T-helper 2 cell treated with Interferon-gamma antibody and Interleukin-4, amounts not matched to agents 100 ng/mL and 5 ng/mL, for 36 hours (primary cell): Measurements from ENCODE around the gene ORC4. TPM values are rescaled to one million over a fixed set of nuclear protein-coding genes. Genes with fewer than 3 reads are reported as not detected.

Experiments
- intact Hi-C: fragments of 100-400 bp; cut with micrococcal nuclease; formaldehyde crosslinking; loops from one replicate; pipeline ENCODE4 v1.15.1; 2023
- total RNA-seq: library from RNA; stranded (reverse); gene quantifications from 2 replicates; pipeline ENCODE4 v1.2.3, GENCODE V29; 2022

ORC4 gene
- 29.1 and 31.3 TPM in 2 replicates for total RNA-seq

GRCh38 chr2:148020111-148021058 is at the start of gene ORC4:
Gene ORC4 (minus strand): TSS chr2:148020737. CDS start chr2:147975958, 44,779 bp downstream.
- intact Hi-C loops = loop anchor here (1.0 to 5.0 kb wide), 13 partner anchors 92 to 1567 kb away; partner anchors contain the start of gene MMADHC

GRCh38 chr2:148067801-148068200 is 47.3 kb upstream of the ORC4 start:
- intact Hi-C loops = no loop called here

- intact Hi-C loops = no loop called here
Observed at GRCh38 chr2:148065936-148066335, 45.4 kb upstream of the ORC4 start.

DNA sequence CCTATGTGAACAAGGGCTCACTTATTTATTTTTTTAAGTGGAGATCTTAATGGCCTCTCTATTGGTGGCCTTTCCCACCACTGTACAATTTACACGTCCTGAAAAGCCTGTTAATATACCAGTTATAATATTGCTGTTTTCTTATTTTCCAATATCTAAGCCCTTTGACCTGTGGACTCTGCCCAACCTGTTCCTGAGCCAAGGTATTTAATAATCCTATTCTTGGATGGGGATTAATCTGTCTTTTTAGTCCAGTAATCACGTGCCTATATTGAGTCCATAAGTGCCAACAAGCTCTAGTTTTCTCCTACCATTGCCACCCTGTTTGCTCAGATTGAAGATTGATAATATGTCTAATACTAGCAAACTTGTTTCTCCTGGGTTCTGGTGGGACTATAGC is 43.1 kb upstream of the ORC4 start:
- intact Hi-C loops = no loop called here

- intact Hi-C loops = no loop called here
Observed at GRCh38 chr2:148058641-148059040, 38.1 kb upstream of the ORC4 start.

- intact Hi-C loops = no loop called here
Observed at GRCh38 chr2:148052687-148053086, 32.1 kb upstream of the ORC4 start.

- intact Hi-C loops = no loop called here
Observed at GRCh38 chr2:148049284-148049683, 28.7 kb upstream of the ORC4 start.

- intact Hi-C loops = no loop called here
Observed at GRCh38 chr2:148048475-148049221, 28.1 kb upstream of the ORC4 start.

DNA sequence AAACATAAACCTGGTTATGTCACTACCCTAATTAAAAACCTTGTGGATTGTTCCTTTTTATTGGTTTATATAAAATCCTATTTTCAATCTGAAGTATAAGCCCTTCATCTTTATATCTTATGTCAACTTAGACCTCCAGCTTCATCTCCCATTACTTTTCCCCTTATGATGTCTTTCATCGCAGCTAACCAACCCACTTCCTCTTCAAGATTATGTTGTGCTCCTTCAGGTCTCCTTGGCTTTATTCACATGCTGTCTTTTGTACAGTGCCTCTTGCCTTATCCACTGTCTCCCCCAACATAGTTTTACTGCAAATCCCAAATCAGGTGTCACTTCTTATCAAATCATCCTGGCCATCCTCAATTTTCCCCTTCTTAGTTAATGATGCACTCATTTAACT is 26.3 kb upstream of the ORC4 start:
- intact Hi-C loops = no loop called here

DNA sequence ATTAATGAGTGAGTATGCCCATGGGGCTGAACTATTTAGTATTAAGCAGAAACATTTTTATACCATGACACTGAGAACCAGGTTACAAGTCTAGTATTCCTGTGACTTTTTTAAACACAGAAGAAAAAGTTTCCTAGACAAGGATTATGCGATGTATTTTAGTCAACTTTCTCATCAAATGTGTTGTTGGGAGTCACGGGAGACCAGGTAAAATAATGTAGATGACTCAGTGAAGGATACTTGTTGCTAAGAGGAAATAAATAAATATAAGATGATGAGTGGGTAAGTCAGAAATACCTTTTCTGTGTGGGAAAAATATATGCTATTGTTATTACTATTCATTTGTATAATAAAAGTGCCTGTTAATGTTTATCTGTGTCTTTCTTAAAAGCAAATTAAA is 23.8 kb upstream of the ORC4 start:
- intact Hi-C loops = no loop called here

DNA sequence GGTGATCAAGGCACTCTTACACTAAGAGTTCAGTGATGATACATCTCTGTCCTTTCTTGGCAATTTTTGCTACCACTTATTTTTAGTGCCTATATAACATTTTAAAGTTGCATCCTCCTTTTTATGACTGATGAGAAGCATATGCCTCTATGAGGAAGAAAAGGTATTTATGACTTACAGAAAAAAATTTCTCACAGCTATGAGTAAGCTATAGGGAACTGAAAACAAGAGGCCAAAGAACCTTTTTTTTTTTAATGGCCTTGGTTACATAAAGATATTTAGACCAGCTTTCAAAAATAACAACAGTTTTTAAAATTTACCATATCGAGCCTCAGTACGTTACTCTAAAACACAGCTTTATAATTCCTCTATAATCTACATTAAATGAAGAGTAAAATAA is 21.7 kb upstream of the ORC4 start:
- intact Hi-C loops = no loop called here

DNA sequence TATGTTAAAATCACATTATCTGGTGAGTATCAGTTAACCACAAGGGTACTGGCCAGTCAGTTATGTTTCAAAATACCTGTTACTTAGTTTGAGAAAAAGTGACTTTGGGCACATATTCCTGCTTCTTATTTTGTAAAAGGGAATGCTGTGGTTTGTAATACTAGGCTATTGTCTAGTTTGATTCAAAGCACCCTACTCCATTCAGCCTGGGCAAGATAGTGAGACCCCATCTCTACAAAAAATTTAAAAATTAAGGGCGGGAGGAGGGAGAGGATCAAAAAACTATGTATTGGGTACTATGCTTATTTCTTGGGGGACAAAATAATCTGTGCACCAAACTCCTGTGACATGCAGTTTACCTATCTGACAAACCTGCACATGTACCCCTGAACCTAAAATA is 19.2 kb upstream of the ORC4 start:
- intact Hi-C loops = no loop called here

GRCh38 chr2:148032215-148032614 is 11.7 kb upstream of the ORC4 start:
- intact Hi-C loops = no loop called here

DNA sequence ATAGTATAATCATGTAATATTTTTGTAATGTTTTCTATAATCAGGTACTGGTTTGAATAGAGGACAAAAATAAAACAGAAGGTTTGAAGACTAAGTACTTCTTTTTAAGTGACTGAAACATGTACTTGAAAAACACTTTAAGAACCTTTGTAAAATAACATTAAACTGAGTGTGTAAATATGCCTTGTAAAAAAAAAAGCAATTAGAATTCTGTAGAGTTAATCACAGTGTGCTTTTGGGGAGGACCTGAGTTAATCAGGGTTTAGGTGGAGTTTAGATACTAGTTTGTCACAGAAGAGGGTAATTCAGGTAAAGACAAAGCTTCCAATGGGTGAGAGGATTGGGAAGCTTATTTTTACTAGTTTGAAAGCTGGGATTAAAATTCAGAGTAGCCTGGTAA is 10.6 kb upstream of the ORC4 start:
- intact Hi-C loops = no loop called here

DNA sequence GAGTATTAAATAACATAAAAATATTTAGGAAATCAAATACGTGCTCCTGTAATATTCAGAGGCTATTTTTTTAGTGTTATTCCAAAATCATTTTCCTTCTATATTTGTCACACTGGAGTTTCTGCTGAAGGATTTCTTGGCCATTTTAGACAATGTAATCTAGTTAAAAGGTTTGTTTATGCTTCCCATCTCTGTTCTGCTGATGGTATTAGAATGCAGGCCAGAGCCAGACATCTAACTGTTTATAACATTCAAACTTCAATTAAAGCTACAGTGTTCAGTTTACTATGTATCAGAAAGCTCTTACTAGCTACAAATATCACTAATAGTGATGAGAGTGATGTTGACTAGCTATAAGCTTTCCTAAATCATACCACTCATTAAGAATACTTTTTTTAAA is 8.2 kb upstream of the ORC4 start:
- intact Hi-C loops = no loop called here

DNA sequence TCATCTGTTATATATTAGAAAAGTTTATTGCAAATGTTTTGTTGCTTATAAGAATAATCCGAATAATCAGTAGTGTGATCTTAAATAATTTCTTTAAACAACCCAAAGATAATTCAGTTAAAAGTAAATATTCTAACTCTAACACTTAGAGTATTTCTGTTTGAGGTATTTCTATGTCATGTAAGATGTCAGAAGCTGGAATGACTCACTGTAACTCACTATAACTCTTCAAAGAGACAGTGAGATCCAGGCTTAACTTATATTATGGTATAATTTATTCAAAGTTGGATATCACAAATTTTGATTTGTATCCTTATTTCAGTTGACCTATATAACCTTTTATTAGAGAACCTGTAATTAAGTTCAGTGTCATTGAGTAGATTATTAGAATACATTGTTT is 7.3 kb upstream of the ORC4 start:
- intact Hi-C loops = no loop called here

DNA sequence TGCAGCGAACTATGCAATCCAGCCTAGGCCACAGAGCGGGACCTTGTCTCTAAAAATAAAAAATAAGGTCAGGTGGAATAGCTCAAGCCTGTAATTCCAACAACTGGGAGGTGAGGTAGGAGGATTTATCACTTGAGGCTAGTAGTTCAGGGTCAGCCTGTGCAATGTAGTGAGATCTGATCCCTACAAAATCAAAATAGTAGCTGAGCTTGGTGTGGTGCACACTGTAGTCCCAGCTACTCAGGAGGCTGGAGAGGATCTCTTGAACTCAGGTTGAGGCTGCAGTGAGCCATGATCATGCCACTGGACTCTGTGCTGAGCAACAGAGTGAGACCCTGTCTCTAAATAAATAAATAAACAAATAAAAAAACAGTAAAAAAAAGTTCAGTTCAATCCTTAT is 6.0 kb upstream of the ORC4 start:
- intact Hi-C loops = no loop called here

DNA sequence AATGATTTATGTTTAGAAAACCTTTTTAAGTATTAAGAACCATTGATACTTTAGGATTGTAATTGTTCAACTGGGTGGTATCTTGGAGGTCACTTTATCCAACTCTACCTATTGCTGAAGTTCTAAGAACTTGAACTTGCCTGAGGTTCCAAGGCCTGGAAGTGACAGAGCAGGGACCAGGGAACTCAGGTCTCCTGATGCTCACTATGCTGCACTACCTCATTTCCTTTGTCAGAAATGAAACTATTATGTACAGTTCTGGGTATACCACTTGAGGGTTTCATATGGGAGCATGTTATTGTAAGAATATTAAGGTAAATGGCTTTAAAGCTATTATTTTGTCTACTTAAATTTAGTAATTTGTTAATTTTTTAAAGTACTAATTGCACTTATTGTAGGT is 3.3 kb upstream of the ORC4 start:
- intact Hi-C loops = loop anchor here (5.0 kb wide), 2 partner anchors 88 to 503 kb away; no protein-coding TSS in a partner anchor

DNA sequence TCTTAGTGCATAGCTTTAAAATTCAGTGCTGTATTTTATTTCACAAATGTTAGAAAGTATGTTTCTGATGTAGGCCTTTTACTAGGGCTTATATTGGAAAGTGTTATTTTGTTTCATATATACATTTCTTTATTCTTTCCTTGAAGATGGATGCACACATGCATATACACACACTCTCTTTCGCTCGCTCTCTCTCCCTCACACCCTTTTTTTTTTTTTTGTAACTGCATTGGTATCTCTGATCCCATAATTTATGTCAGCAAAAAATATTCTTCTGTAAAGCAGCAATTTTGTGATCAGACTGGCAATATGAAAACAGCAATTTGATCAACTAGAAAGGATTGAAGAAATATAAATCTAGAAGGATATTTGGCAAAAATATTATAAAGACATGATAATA is 2.3 kb upstream of the ORC4 start:
- intact Hi-C loops = loop anchor here (5.0 kb wide), 2 partner anchors 89 to 504 kb away; no protein-coding TSS in a partner anchor

DNA sequence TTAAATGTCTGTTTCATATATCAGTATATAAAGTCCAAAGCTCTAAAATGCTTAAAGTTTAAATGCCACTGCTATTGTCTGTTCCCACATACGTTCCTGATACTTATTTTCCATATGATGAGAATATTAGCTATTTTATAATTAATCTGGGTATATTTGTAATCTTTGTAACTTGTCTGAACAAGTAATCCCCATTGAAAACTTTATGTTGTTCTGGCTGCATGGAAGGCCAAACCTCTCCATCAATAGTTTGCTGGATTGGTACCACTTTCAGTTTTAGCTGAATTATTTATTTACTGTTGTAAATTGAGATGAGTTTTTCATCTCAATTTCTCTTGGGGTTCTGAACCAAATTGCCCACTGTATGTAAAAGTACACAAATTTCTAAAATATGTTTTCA is 1.8 kb upstream of the ORC4 start:
- intact Hi-C loops = loop anchor here (5.0 kb wide), 2 partner anchors 90 to 505 kb away; no protein-coding TSS in a partner anchor

DNA sequence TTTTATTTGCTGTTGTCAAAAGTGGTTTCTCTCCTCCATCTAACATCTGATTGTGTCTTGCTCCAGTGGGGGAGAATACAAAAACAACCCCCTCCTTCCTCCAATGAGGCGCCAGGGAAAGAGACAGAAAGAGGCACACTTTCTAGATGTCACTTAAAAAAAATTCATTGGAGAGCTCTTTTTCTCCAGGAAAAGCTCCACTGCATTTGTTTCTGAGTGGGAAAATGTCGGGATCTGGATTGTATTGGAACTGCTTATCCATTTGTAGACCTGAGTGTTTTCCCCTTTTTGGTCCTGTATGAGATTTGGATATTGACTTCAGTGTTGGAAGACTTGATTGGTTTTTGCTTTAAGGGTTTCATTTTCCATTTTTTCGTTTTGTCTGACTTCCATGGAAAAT is 1.3 kb upstream of the ORC4 start:
- intact Hi-C loops = loop anchor here (2.0 to 5.0 kb wide), 5 partner anchors 90 to 529 kb away; no protein-coding TSS in a partner anchor
